ENCODE measurements around the gene OPRL1.

The OPRL1 gene

DNA sequence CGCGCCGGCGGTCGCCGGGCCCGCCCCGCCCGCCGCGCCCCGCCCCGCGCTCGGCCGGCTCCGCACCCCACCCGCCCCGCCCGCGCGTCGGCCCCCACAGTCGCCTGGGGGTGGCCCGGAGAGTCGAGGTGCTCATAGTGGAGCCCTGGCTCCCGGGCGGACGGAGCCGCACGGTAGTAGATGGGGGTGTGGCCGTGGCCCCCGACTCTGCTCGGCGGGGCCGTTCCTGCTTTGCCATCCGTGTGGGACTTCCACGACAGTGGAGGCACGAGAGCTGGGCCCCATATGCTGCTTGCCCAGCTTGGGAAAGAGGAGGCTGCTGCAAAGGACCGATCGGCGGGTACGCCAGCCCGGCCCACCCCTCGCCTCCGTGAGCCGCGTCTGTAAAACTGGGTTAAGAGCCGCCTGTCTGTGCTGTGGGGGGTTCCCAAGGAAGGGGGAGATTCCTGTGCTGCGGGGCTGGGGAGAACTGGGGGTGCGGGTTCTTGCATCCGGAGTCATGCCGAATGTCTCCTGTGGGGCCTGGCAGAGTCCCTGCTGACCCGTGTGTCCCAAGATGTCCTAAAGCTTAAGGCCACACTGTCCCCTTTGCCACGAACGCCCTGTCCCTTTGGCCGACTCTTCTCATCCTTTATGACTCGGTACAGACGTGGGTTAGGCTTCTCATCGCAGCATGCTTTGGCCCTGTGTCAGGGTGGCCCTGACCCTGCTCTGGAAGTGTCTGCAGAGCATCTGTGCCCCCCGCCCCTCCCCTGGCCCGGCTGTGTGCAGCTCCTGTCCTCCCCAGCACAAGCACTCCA lies at the start of gene OPRL1:
Gene OPRL1, plus strand, starts transcription at position 70 of the 800 bp plus-strand sequence. CDS start 12,639 bp downstream, outside the sequence.
- DNase-seq, result no peak

DNA sequence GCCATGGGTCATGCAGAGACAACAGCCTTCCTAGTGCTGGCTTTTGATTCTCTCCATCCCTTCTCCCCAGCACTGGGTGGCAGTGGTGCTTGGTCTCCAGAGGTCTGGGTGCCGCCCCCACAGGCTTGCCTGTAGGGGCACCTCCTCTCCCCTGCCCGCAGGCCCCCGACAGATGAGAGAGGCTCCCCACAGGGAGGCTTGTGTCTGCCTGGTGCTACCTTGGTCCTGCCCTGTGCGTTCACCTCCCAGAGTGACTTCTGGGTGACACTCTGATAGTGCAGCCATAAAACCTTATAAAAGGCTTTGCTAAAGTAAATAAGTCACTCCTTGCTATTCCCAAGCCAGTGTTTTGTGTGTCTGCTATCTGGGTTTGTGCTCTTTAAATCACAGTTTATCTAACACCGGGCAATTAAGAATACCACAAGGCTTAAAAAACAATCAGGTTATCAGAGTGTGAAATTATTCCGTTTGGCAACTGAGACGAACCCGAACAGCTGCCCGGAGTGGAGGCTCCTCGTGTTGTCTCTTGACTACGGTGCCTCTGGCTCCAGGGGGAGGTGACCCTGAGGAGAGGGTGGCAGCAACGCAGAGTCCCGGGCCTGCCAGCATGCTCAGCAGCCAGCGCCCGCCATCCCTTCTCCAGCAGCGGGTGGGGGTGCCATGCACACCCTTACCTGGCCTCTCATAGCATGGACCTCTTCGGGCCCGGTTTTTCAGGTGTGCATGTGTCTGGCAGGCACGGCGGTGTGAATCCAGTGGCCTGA lies 49.3 kb upstream of the OPRL1 start:
- no peak for DNase-seq

DNA sequence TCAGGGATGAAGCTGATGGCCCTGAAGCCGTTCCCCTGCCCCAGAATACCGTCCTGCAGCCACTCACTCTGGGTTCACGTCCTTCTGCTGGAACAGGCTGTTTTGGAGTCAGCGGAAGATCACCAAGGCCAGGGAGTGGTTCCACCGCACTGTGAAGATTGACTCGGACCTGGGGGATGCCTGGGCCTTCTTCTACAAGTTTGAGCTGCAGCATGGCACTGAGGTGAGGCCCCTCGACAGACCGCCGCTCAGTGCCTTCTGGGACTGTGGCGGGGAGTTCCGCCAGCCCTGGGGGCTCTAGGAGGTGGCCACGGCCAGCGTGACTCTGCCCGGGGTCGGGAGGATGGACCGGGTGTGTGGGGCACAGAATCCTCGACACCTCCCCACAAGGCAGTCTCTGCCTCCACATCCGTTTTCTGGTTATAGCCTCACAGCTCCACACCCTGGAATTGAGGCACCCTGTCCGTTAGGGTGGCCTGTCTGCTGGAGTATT lies 48.0 kb upstream of the OPRL1 start:
- no peak for DNase-seq

DNA sequence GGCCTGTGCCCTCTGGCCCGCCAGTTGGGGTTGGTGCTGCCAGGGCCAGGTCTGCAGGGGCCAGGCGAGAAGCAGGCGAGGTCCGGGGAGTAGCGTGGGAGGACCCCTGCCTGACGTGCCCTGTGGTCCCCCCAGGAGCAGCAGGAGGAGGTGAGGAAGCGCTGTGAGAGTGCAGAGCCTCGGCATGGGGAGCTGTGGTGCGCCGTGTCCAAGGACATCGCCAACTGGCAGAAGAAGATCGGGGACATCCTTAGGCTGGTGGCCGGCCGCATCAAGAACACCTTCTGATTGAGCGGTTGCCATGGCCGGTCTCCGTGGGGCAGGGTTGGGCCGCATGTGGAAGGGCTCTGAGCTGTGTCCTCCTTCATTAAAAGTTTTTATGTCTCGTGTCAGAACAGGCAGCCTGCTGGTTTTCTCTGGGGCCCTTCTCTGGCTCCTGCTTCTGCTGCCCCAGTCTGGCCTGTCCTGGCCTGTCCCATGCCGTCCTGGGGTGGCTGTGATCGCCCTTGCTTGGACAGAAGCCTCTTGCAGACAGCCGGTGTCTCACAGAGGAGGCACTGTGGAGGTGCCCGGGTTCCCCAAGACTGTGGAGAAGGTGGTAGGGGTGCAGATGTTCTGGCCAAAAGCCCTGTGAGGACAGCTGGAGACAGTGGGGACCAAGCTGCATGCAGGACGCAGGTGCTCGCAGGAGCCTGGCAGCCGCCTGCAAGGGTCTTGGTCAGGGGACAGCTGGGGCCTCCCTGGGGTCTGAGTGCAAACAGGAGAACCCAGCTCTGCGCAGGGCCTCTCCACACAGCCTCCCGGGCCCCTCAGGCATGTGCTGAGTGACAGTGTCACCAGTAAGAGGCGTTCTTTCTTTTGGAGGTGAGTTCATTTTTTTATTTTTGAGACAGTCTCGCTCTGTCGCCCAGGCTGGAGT lies 46.9 kb upstream of the OPRL1 start:
- DNase-seq, result no peak

DNA sequence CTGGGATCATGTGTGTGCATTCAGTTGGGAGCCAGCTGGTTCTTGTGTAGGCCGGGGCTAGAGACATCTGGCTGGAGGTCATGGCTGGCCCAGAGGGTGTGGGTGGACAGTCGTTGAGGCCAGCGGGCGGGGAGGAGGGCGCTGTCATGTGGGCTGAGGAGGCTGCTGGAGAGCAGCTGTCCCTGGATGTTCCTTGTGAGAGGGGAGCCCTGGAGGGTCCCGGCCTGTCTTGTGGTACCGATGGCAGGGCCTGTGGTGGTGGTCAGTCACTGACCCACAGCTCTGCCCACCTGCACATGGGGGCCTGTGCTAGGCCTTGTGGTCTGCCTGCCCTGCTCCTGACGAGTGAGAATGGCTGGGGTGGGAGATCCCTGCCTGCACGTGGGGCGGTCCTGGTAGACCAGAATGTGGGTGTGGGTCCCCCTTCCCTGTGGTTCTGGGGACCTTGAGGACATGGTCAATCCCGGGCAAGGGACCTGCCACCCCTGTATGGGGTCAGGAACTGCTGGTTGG lies 45.8 kb upstream of the OPRL1 start:
- DNase-seq, result no peak

DNA sequence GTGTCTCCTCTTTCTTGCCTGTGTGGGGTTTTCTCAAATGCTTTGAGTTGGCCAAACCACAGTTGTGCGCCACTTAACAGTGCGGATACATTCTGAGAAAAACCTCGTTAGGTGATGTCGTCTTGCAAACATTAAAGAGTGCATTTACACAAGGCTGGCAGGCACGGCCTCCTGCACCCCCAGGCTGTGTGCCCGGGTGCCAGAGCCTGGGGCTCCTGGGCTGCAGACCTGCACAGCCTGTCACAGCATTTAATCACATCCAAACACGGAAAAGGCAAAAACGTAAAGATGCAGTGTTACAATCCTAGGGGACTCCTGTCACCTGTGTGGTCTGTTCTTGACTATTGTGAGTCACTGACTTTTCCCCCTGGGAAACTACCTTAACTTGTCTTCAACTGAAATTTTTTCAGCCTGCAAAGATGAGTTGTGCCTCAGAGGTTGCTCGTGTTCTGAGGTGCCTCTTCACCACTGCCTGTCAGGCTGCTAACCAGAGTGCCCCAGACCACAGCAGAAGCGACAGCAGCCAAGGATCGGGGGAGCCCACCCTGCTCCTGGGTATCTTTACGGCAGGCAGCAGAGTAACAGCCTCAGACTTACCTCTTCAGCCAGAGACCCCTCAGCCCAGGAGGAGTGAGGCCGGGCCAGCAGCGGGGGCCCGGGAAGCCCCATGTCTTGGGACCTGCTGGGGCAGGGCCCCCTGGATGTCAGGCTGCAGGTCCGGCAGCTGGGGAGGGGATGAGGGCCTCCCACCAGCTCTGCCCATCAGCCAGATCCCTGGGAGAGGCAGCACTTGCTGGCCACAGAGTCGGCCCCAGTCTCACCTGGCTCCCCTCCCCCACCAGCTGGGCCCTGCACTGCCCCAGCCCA lies 44.6 kb upstream of the OPRL1 start:
- DNase-seq, result peak in 1 of 2 donors; percentile 45

DNA sequence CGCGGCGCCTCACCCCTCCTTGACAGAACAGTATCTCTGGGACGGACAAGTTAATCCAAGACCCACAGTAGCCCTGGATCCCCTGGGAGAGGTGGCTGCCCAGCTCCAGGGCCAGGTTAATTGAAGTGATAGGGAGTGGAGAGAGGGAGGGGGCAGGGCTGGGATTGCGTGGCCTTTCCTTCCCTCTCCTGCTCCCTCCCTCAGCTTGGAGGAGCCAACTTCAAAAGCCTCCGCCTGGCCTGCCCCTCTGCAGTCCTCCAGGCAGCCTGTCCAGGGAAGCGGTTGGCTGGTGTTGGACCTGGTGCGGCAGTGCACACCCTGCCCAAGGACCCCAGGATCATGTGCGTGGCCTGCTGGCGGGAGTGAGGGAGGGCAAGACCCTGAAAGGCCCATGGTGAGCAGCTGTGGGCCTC lies 43.9 kb upstream of the OPRL1 start, which contains the start of gene C20orf204:
Gene C20orf204, plus strand, starts transcription at position 250 of the 413 bp plus-strand sequence. Its CDS starts 142 bp downstream, at position 392.
- DNase-seq, result no peak

DNA sequence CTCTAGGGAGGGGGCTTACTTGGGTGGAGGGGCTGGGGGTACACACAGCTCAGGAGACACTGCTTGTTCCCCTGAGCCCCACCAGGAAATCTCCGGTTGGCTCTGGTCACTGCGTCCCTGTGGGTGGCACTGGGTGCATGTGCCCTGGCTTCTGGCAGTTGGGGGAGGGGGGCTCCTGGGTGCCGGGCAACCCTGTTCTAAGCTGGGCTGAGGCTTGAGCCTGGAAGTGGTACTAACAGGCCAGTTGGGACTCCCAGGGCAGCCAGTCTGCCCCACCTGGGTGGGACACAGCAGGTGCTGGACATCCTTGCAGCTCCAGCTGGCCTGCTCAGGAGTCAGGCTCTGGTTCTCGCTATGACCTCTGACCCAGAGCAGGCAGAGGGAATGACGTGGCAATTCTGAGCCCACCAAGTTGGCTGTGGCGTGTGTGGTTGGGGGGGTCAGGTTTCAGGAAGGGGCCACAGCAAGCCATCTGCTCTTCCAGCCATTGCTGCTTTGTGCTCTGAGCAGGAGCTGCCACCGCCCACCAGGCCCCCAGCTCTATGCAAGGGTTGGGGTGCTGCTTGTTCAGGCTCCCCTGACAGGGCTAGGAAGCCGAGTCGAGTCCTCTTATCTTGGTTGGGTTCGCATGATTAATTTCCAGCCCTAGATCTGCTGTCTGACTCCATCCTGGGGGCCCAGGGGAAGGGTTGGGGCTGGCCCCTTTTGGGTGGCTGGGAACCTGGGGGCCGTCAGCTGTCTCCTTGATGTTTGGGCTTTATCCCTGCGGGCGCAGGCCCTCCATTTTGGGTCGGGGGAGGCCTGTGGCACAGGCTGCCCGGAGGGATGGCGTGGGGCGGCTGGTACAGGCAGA lies 43.3 kb upstream of the OPRL1 start:
- no peak for DNase-seq

DNA sequence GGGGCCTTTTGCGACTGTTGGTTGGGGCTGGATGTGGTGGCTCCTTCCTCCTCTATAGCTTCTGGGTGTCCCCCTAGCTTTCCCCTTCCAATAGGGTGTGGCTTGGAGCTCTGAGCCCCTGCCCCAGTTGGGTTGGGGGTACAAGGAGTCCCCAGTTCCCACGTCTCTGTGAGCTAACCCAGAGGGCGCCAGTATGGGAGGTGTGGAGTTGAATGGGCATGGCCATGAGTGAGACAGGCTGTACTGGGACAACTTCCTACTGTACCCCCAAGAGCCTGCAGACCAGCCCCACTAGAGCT lies 42.7 kb upstream of the OPRL1 start:
- no peak for DNase-seq

DNA sequence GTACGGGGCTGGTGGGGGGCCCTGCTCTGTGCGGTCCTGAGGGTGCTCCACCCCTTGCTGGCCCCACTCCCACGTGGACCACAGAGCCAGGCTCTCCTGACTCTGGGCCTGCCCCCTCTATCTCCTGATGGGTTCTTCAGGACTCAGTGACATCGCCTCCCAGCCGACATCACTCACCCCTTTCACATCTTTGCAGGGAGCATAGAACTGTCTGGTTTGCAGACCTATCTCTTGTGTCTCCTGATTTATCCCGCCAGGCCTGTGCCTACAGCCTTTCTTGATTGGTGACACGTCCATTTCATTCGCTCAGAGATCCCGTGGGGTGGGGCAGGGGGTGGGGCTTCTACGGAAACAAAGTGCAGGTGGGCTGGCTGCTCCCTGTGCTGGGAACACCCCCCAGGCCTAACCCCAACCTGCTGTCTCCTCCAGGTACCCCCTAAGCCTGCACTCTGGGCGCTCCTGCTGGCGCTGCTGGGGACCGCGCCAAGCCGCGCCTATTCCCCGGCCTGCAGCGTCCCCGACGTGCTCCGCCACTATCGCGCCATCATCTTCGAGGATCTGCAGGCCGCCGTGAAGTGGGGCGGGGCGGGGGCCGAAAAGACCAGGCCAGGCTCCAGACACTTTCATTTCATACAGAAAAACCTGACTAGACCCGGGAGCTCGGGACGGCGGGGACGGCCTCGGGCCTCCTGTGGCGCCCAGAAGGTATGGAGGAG lies 42.2 kb upstream of the OPRL1 start:
- DNase-seq, result no peak

DNA sequence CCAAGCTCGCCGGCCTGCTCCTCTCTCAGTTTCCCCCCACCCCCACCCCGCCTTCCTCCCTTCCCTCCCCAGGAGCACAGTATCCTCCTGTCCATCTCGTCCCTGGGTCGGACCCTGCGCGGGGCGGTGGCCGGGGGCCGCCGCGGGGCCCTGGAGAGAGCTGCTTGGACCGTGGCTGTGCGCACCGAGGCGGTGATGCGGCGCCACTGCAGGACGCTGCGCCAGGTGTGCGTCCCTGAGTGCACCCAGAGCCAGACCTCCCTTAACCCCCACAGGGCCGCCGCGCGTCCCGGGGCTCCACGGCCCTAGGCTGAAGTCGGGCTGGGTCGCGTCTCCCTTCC lies 41.7 kb upstream of the OPRL1 start:
- DNase-seq, result no peak

DNA sequence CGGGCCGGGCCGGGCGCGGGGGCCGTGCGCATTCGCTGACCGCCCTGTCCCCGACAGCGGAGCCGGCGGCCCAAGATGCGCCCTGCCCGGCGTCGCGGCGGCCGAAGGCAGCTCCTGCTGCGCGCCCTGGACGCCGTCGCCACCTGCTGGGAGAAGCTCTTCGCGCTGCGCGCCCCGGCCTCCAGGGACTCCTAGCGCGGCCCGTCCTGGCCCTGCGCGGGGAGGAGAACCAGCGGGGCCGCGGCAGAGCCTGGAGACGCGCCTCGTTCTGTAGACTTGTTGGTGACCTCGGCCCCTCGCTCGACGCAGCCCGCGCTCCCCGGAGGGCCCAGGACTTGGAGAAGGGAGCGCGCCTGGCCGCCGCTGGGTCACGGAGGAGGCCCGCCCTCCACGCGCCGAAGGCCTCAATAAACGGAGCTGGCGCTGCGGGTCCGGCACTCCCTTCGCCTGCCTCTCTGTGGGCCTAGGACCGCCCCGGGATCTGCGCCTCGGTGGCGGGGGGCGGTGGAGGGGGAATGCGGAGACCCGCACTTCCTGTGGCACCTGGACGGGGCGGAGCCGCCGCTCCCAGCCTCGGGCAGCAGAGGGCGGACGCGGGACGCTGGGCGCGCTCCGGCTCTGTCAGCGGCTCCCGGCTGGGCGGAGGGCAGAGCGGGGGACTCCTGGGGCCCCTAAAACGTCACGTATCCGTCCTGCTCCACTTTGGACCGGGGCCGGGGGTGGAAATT lies 41.2 kb upstream of the OPRL1 start:
- peak; percentile 80 to 85 for DNase-seq

DNA sequence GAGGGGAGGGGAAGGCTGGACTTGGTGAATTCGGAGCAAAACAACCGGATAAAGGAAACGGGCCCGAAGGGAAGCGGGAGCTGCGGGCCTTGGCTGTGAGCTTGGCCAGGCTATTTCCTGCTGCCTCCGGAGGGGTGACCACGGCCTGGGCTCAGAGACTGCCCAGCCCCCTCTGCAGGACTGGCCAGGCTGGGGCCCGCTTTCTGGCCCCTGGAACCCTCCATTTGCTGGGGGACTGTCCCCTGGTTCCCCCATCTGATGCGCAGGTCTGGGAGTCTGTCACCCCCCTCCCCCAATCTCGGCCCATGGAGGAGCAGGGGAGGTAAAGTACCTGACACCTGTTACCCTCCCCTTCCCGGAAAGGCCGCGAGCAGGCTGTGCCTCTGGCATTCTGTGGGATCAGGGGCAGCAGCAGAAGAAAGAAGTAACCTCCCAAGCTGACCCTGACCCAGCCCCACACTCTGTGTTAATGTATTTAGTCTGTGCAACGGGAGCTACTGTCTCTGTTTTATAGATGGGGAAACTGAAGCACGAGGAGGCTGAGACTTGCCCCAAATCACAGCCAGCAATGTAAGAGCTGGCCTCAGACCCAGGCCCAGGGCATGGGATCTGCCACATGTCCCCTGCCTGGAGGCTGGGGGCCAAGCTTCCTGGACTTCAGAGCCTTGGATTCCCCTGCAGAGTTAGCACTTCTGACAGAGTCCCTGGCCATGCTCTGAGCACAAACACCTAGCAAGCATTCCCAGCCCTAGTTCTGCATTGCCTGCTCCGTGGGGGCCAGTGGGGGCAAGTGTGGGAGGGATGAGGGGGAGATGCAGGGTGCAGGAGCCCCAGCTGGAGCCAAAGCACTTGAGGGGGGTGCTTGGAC lies 40.4 kb upstream of the OPRL1 start:
- DNase-seq, result no peak

DNA sequence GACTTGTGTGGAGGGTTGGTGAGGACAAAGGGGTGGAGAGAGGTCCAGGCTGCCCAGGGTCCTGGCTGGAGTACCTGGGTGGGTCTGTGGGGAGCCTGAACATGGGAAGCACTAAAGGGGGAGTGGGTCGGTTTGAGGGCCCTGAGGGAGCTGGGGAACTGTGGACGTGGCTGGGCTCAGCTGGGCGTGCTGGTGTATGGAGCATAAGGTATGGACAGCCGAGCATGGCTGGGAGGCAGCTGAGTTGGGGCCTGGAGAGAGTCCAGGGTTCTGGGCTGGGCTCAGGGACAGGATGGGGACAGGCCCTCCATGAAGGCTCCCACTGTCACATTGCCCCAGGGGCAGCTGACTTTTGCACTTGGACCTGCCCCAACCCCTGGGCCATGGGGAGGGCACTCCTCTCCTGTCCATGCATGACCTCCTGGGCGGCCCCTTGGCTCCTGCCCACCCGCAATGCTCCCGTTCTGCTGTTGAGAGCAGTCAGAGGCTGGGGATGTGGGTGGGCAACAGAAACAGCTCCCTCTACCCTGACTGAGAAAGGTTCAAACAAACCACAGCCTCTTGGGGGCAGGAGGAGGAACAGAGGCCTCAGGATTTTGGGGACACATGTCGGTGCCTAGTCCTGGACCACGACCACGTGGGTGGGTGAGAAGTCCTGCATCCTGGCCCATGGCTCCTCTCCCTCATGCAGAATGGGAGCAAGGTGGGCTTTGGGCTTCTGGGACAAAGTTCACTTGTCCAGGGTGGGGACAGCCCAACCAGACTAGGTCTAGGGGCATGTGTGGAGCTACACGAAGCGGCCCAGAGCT lies 39.4 kb upstream of the OPRL1 start:
- no peak for DNase-seq

DNA sequence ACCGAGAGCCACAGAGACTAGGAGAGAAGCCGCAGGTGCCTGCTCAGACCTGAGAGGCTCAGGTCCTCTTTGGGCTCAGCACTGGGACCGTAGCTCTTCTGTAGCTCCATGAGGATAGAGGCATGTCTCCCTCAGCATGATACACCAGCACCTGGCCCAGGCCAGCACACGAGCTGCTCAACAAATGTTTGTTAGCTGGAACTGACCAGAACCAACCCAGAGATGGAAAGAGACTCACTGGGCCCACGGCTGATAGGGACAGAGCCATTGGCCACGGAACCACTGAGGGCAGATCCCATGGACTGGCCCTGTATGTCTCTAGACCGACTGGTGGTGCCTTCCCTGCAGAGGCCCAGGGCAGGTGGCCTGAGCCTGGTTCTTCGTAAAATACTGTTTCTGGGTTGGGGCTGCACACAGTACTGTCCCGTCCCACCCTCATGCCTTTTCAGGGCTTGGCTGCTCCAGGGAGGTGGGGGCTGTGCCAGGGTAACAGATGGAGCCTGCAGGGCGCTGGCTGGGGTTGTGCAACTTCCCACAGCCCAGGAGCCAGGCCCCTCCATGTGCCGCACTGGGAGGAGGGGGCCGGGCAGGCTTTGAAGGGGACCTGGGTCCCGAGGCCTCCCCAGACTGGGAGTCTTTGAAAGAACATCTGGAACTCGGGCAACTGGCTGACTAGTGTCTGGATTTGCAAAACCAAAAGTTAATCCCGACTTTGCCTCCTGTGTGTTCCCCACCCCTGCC lies 38.7 kb upstream of the OPRL1 start:
- no peak for DNase-seq

DNA sequence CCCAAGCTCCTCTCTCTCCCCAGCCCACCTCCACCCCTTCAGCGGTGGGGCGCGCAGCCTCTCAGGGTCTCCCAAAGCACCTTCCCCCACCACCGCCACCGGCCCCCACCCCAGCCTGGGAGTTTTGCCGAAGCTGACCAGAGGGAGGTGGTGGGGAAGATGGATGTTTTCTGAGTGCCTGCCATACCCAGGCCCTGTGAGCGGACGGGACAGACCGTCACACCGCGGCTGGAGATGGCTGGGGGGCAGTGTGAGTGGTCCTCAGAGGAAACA lies 38.2 kb upstream of the OPRL1 start:
- no peak for DNase-seq
